T-cell (primary cell): ENCODE measurements around the gene FAM111B. TPM values are rescaled to one million over a fixed set of nuclear protein-coding genes. Genes with fewer than 3 reads are reported as not detected.
"Not testable (repeated sequence)": the region's sequence is repeated elsewhere in the genome, so short reads cannot be mapped to it uniquely, and the experiment has no call there.

Source experiments
- ATAC-seq, 4 experiments: fragments of 200-7000 bp in 3 of 4; fragments of 150-1000 bp in 1 of 4; cut with Tn5 transposase; replicated peaks in 1 of 4; 1 replicate in 3 of 4; 2 replicates in 1 of 4; pipeline ENCODE4 v1.10.0; 2021; ENCODE audit warnings: moderate library complexity in 3 of 4, mild to moderate bottlenecking in 2 of 4, moderate number of reproducible peaks in 1 of 4
- CTCF ChIA-PET, 2 donors: fragments of 300-600 bp; sonication (Branson Sonifier 250); formaldehyde crosslinking; loops; one replicate each; lab custom pipeline; 2022; ENCODE audit warnings: antibody characterized with exemption in 2 of 2; lab: Charles Lee
- POLR2A ChIA-PET, 2 donors: fragments of 300-600 bp; sonication (Branson Sonifier 250); formaldehyde crosslinking; loops; one replicate each; lab custom pipeline; 2022; ENCODE audit warnings: antibody characterized with exemption in 2 of 2; lab: Charles Lee
- DNase-seq, 35 experiments: peaks; one replicate each; pipeline versions ENCODE4 v3.0.0 to v3.0.0-alpha.2; 2013 to 2023
- H3K27ac ChIP-seq: one replicate; pipeline ENCODE4 v1.5.1; 2013; ENCODE audit warnings: low read length
- H3K27me3 ChIP-seq, 2 experiments: replicated peaks in 1 of 2; 1 replicate in 1 of 2; 2 replicates in 1 of 2; pipeline versions ENCODE4 v1.6.1 to v1.7.0; 2013; ENCODE audit warnings: low read length in 1 of 2, mixed read lengths in 1 of 2; ENCODE audit not compliant: control insufficient read depth in 2 of 2, insufficient read depth in 2 of 2; ENCODE audit errors: extremely low read depth in 1 of 2
- H3K36me3 ChIP-seq, 2 donors: 1 replicate in 1 of 2; 2 replicates in 1 of 2; pipeline versions ENCODE4 v1.6.1 to v1.7.0; 2013; ENCODE audit warnings: low read length in 1 of 2; ENCODE audit not compliant: control insufficient read depth in 2 of 2, insufficient read depth in 1 of 2; ENCODE audit errors: extremely low read depth in 1 of 2
- H3K4me1 ChIP-seq, 2 experiments: 1 replicate in 1 of 2; 2 replicates in 1 of 2; pipeline versions ENCODE4 v1.6.1 to v1.7.0; 2013; ENCODE audit warnings: low read length in 2 of 2, mixed read lengths in 1 of 2; ENCODE audit not compliant: insufficient read depth in 2 of 2, control insufficient read depth in 1 of 2; ENCODE audit errors: extremely low read depth in 1 of 2
- H3K4me3 ChIP-seq, 2 donors: 1 replicate in 1 of 2; 2 replicates in 1 of 2; pipeline versions ENCODE4 v1.5.1 to v1.7.0; 2013; ENCODE audit warnings: mild to moderate bottlenecking in 2 of 2, low read length in 1 of 2, moderate library complexity in 1 of 2; ENCODE audit not compliant: control insufficient read depth in 1 of 2; ENCODE audit errors: extremely low read depth in 1 of 2
- H3K9me3 ChIP-seq: 2 replicates; pipeline ENCODE4 v1.7.0; 2013
- H3K27ac Mint-ChIP-seq, 2 donors: one replicate each; pipeline ENCODE4 v1.8.0; 2020 to 2021; ENCODE audit warnings: mild to moderate bottlenecking in 2 of 2, mixed read lengths in 2 of 2
- H3K27me3 Mint-ChIP-seq, 2 donors: one replicate each; pipeline ENCODE4 v1.8.0; 2021 to 2022; ENCODE audit warnings: mixed read lengths in 2 of 2
- H3K36me3 Mint-ChIP-seq: one replicate; pipeline ENCODE4 v1.8.0; 2021; ENCODE audit warnings: mixed read lengths
- H3K4me1 Mint-ChIP-seq, 3 donors: one replicate each; pipeline ENCODE4 v1.8.0; 2020 to 2022; ENCODE audit warnings: mixed read lengths in 3 of 3, mild to moderate bottlenecking in 1 of 3
- H3K4me3 Mint-ChIP-seq, 3 donors: one replicate each; pipeline ENCODE4 v1.8.0; 2020 to 2022; ENCODE audit warnings: mild to moderate bottlenecking in 3 of 3, mixed read lengths in 3 of 3, moderate library complexity in 3 of 3
- H3K9me3 Mint-ChIP-seq, 3 donors: one replicate each; pipeline ENCODE4 v1.8.0; 2020 to 2022; ENCODE audit warnings: mixed read lengths in 3 of 3
- WGBS: methylation state at CpG from one replicate; pipeline ENCODE4 v1.1.5; 2013; ENCODE audit warnings: missing lambda C conversion rate; ENCODE audit not compliant: insufficient coverage; 5-methylcytosine and 5-hydroxymethylcytosine counted together
- total RNA-seq, 35 experiments: library from RNA in 6 of 35; stranded (reverse) in 6 of 35; fragments of 120-200 nt in 1 of 35; gene quantifications; one replicate each; pipeline versions ENCODE4 v1.2.1 to v1.2.4 and lab custom pipeline; 2013 to 2026

Gene FAM111B
- total RNA-seq, 5 donors from 2014 or later (not counting 1 experiment from before 2014, with no cell fraction given): 1.2 to 3.8 (median 1.3) TPM

GRCh38 chr11:59081430-59082020 lies 25.5 kb upstream of the FAM111B start:
- Mint-ChIP-seq H3K27me3 (peaks cover 3 to 16% of the 10 kb centered on the region in 2 donors), H3K4me1 (peaks cover 2 to 21% (median 7%) of the 10 kb centered on the region in 3 donors)
- DNase-seq, H3K9me3 Mint-ChIP-seq, H3K36me3 ChIP-seq, H3K27ac ChIP-seq, H3K27me3 ChIP-seq, CTCF ChIA-PET, H3K4me3 Mint-ChIP-seq, H3K27ac Mint-ChIP-seq, H3K4me3 ChIP-seq, H3K36me3 Mint-ChIP-seq, ATAC-seq, POLR2A ChIA-PET, H3K9me3 ChIP-seq: not testable (repeated sequence)
- peaks cover 4 to 12% of the 10 kb centered on the region in 2 experiments for H3K4me1 ChIP-seq
- 100% methylated on average over 2 of the region's 4 CpGs for WGBS

- H3K4me1 Mint-ChIP-seq, H3K36me3 Mint-ChIP-seq, H3K27ac Mint-ChIP-seq, H3K4me3 ChIP-seq, H3K4me1 ChIP-seq, DNase-seq, H3K27ac ChIP-seq, POLR2A ChIA-PET, H3K9me3 ChIP-seq, CTCF ChIA-PET, H3K9me3 Mint-ChIP-seq, H3K4me3 Mint-ChIP-seq, H3K36me3 ChIP-seq, H3K27me3 ChIP-seq, ATAC-seq: not testable (repeated sequence)
- no CpG with 5 or more reads among the region's 5 CpGs for WGBS
- peaks cover 3 to 16% of the 10 kb centered on the region in 2 donors for H3K27me3 Mint-ChIP-seq
Measured at GRCh38 chr11:59086007-59086406, 21.0 kb upstream of the FAM111B start, which contains the start of gene GLYATL1B. GLYATL1B (plus strand) TSS chr11:59086307; CDS start chr11:59086307, 0 bp downstream.

GRCh38 chr11:59088162-59088561 lies 18.9 kb upstream of the FAM111B start:
- no peak overlapping the region for H3K4me3 Mint-ChIP-seq

GRCh38 chr11:59093576-59093975 lies 13.5 kb upstream of the FAM111B start:
- POLR2A ChIA-PET, H3K4me1 Mint-ChIP-seq, H3K27ac Mint-ChIP-seq, H3K36me3 ChIP-seq, H3K4me3 ChIP-seq, H3K9me3 ChIP-seq, DNase-seq, CTCF ChIA-PET, H3K9me3 Mint-ChIP-seq, H3K27me3 ChIP-seq, H3K36me3 Mint-ChIP-seq, H3K4me1 ChIP-seq, H3K27ac ChIP-seq, ATAC-seq, H3K4me3 Mint-ChIP-seq: not testable (repeated sequence)
- H3K27me3 Mint-ChIP-seq: peaks cover 12 to 22% of the 10 kb centered on the region in 2 donors

More at GRCh38 chr11:59088162-59088561, 18.9 kb upstream of the FAM111B start:
- no peak overlapping the region for H3K27ac Mint-ChIP-seq
- no peaks in the 10 kb centered on the region for H3K36me3 Mint-ChIP-seq
- no peak for DNase-seq
- Histone ChIP-seq H3K27ac (no peak overlapping the region), H3K9me3 (no peaks in the 10 kb centered on the region), H3K36me3 (no peaks in the 10 kb centered on the region), H3K4me1 (no peaks in the 10 kb centered on the region), H3K27me3 (no peaks in the 10 kb centered on the region), H3K4me3 (no peak overlapping the region)
- WGBS: 100% methylated on average over 1 of the region's 4 CpGs
- ChIA-PET POLR2A (no interaction called here), CTCF (no interaction called here)
- no peaks in the 10 kb centered on the region for H3K9me3 Mint-ChIP-seq
- ATAC-seq: no peak
- H3K4me1 Mint-ChIP-seq: no peaks in the 10 kb centered on the region
- peaks cover 9 to 15% of the 10 kb centered on the region in 2 donors for H3K27me3 Mint-ChIP-seq

- not testable (repeated sequence) for DNase-seq, H3K27me3 ChIP-seq, ATAC-seq, H3K4me3 Mint-ChIP-seq, H3K36me3 Mint-ChIP-seq, H3K36me3 ChIP-seq, H3K4me1 Mint-ChIP-seq, H3K27ac Mint-ChIP-seq, H3K4me3 ChIP-seq, H3K27ac ChIP-seq, H3K9me3 ChIP-seq, H3K4me1 ChIP-seq, H3K9me3 Mint-ChIP-seq
- ChIA-PET CTCF (interaction anchor here (0.6 to 2.1 kb wide), 5 partner anchors 41 to 508 kb away, joined by 3 to 9 read pairs (median 3); no protein-coding TSS in a partner anchor), POLR2A (interaction anchor here in 1 of 2 donors (0.6 kb wide), 1 partner anchor 1676 kb away, joined by 3 read pairs; no protein-coding TSS in a partner anchor)
- peaks cover 14 to 32% of the 10 kb centered on the region in 2 donors for H3K27me3 Mint-ChIP-seq
- WGBS: no CpG with 5 or more reads among the region's 1 CpG
Measured at GRCh38 chr11:59095225-59095624, 11.8 kb upstream of the FAM111B start.

- not testable (repeated sequence) for H3K27me3 ChIP-seq, H3K4me1 Mint-ChIP-seq, H3K27ac ChIP-seq
Measured at GRCh38 chr11:59095972-59096575, 11.0 kb upstream of the FAM111B start.

More at GRCh38 chr11:59095972-59096575, 11.0 kb upstream of the FAM111B start:
- H3K9me3 ChIP-seq, H3K9me3 Mint-ChIP-seq, ATAC-seq, H3K4me1 ChIP-seq, H3K36me3 Mint-ChIP-seq, H3K36me3 ChIP-seq, H3K4me3 ChIP-seq, DNase-seq, H3K4me3 Mint-ChIP-seq: not testable (repeated sequence)
- Mint-ChIP-seq H3K27me3 (peaks cover 18 to 36% of the 10 kb centered on the region in 2 donors), H3K27ac (peak overlapping the region in 1 of 2 donors; percentile 28)
- no CpG with 5 or more reads among the region's 5 CpGs for WGBS
- POLR2A ChIA-PET: interaction anchor here in 1 of 2 donors (0.6 kb wide), 1 partner anchor 1675 kb away, joined by 3 read pairs; no protein-coding TSS in a partner anchor
- CTCF ChIA-PET: interaction anchor here (0.8 to 2.4 kb wide), 5 partner anchors 10 to 62 kb away, joined by 3 to 13 read pairs (median 5); no protein-coding TSS in a partner anchor
